K562 (cell line): ENCODE measurements around the gene PPP1R9A. TPM values are rescaled to one million over a fixed set of nuclear protein-coding genes. Genes with fewer than 3 reads are reported as not detected.

Source experiments
- ATAC-seq: fragments of 200-7000 bp; cut with Tn5 transposase; 3 replicates; pipeline ENCODE4 v1.9.1; 2020; ENCODE audit warnings: moderate library complexity
- BruUV-seq: library from RNA; stranded (reverse); fragments of 400-500 nt; replicated peaks from 2 replicates; lab custom pipeline; 2021; lab: Mats Ljungman, UMichigan
- CTCF ChIA-PET: fragments of 300-600 bp; formaldehyde crosslinking; extraction: SDS; loops from one replicate; lab custom pipeline; 2021; ENCODE audit warnings: low intra/inter-chr PET ratio; lab: Yijun Ruan, JAX
- POLR2A ChIA-PET: fragments of 300-600, 350-650 bp; sonication (Branson Sonifier 250); formaldehyde crosslinking; extraction: SDS; loops from one replicate; lab custom pipeline; 2021; ENCODE audit warnings: antibody characterized with exemption, inconsistent platforms; lab: Yijun Ruan, JAX
- DNase-seq, 4 experiments: peaks; one replicate each; pipeline versions ENCODE4 v3.0.0 to v3.0.0-alpha.2; 2011 to 2018; ENCODE audit warnings: low spot score in 3 of 4, mixed read lengths in 3 of 4; ENCODE audit errors: extremely low read depth in 1 of 4
- FAIRE-seq: peaks from 2 replicates; lab custom pipeline; 2011; peaks lifted over from hg19 to GRCh38; lab: Jason Lieb, UNC
- H2AFZ ChIP-seq: 2 replicates; pipeline ENCODE4 v1.6.0; 2011; ENCODE audit warnings: low read depth, low read length, control low read depth, inconsistent platforms
- H3K27ac ChIP-seq: fragments of 200-600 bp; 3 replicates; pipeline ENCODE4 v1.8.0; 2011; ENCODE audit warnings: low read depth, mild to moderate bottlenecking, control low read depth, inconsistent platforms, low read length, moderate library complexity, mixed read lengths; ENCODE audit errors: extremely low read depth
- H3K27me3 ChIP-seq, 2 experiments: fragments of 300-600 bp in 1 of 2; 2 replicates in 1 of 2; 3 replicates in 1 of 2; pipeline versions ENCODE4 v1.6.0 to v1.8.0; 2011; ENCODE audit warnings: inconsistent platforms in 2 of 2, low read length in 2 of 2, mild to moderate bottlenecking in 1 of 2, mixed read lengths in 1 of 2, moderate library complexity in 1 of 2; ENCODE audit not compliant: control insufficient read depth in 2 of 2, insufficient read depth in 2 of 2
- H3K36me3 ChIP-seq: fragments of 300-600 bp; 3 replicates; pipeline ENCODE4 v1.8.0; 2011; ENCODE audit warnings: mild to moderate bottlenecking, low read length, inconsistent platforms; ENCODE audit not compliant: control insufficient read depth, insufficient read depth
- H3K4me1 ChIP-seq, 2 experiments: fragments of 200-600 bp in 1 of 2; replicated peaks in 1 of 2; 2 replicates in 1 of 2; 3 replicates in 1 of 2; pipeline versions ENCODE4 v1.5.1 to v1.8.0; 2011; ENCODE audit warnings: inconsistent platforms in 2 of 2, low read length in 2 of 2, mild to moderate bottlenecking in 1 of 2, mixed read lengths in 1 of 2, moderate library complexity in 1 of 2; ENCODE audit not compliant: control insufficient read depth in 2 of 2, insufficient read depth in 2 of 2
- H3K4me2 ChIP-seq: 2 replicates; pipeline ENCODE4 v1.6.1; 2011; ENCODE audit warnings: low read length, control low read depth, inconsistent platforms, mixed read lengths; ENCODE audit not compliant: insufficient read depth
- H3K4me3 ChIP-seq: fragments of 200-600 bp; sonication (generic), shearing (Covaris generic); 2 replicates; pipeline ENCODE4 v1.5.1; 2016; ENCODE audit warnings: control low read depth, inconsistent platforms
- H3K79me2 ChIP-seq: fragments of 200-600 bp; 3 replicates; pipeline ENCODE4 v1.8.0; 2011; ENCODE audit warnings: low read length, inconsistent platforms; ENCODE audit not compliant: control insufficient read depth, insufficient read depth
- H3K9ac ChIP-seq, 2 experiments: 2 replicates each; pipeline versions ENCODE4 v1.6.0 to v1.6.1; 2011; ENCODE audit warnings: low read depth in 2 of 2, low read length in 2 of 2, control low read depth in 1 of 2, inconsistent platforms in 1 of 2, mild to moderate bottlenecking in 1 of 2, mixed read lengths in 1 of 2; ENCODE audit not compliant: insufficient read depth in 1 of 2
- H3K9me1 ChIP-seq: one replicate; pipeline ENCODE4 v1.6.0; 2011; ENCODE audit warnings: inconsistent platforms, mild to moderate bottlenecking, low read length, moderate library complexity; ENCODE audit not compliant: control insufficient read depth, insufficient read depth
- H3K9me3 ChIP-seq: replicated peaks from 2 replicates; pipeline ENCODE4 v1.5.1; 2011; ENCODE audit warnings: low read depth, low read length, inconsistent platforms; ENCODE audit not compliant: control insufficient read depth, insufficient read depth
- H4K20me1 ChIP-seq: replicated peaks from 2 replicates; pipeline ENCODE4 v1.6.1; 2011; ENCODE audit warnings: low read length, inconsistent platforms, mixed read lengths; ENCODE audit not compliant: control insufficient read depth, insufficient read depth
- ATF3 ChIP-seq, 2 experiments: fragments of 450-650 bp in 1 of 2; sonication (generic) in 1 of 2; formaldehyde crosslinking in 1 of 2; IDR thresholded peaks in 1 of 2; conservative IDR thresholded peaks in 1 of 2; 2 replicates each; pipeline versions ENCODE4 v1.6.1 to v1.8.1; 2016 to 2023; ENCODE audit warnings: mild to moderate bottlenecking in 2 of 2, moderate library complexity in 2 of 2, inconsistent platforms in 1 of 2, missing genetic modification reagents in 1 of 2
- CBFB ChIP-seq: sonication (generic); formaldehyde crosslinking; IDR thresholded peaks from 2 replicates; pipeline ENCODE4 v1.4.0; 2020; ENCODE audit warnings: mild to moderate bottlenecking, missing genetic modification reagents
- CTBP1 ChIP-seq: fragments of 450-650 bp; IDR thresholded peaks from 2 replicates; pipeline ENCODE4 v1.6.1; 2016; ENCODE audit warnings: borderline replicate concordance
- HCFC1 ChIP-seq: IDR thresholded peaks from 2 replicates; pipeline ENCODE4 v1.6.1; 2012; ENCODE audit warnings: low read depth, low read length, improper control_type of control experiment
- HDAC1 ChIP-seq, 2 experiments: fragments of 450-650 bp; IDR thresholded peaks; 2 replicates each; pipeline ENCODE4 v1.6.1; 2016 to 2017; ENCODE audit warnings: inconsistent platforms in 1 of 2, mild to moderate bottlenecking in 1 of 2, moderate library complexity in 1 of 2
- XRCC3 ChIP-seq: fragments of 450-650 bp; IDR thresholded peaks from 2 replicates; pipeline ENCODE4 v1.6.1; 2017; ENCODE audit warnings: mild to moderate bottlenecking, moderate library complexity
- ZBTB43 ChIP-seq: sonication (generic); formaldehyde crosslinking; IDR thresholded peaks from 2 replicates; pipeline ENCODE4 v1.8.0; 2023; ENCODE audit warnings: mild to moderate bottlenecking, missing genetic modification reagents
- ZBTB49 ChIP-seq: sonication (generic); formaldehyde crosslinking; IDR thresholded peaks from 2 replicates; pipeline ENCODE4 v1.8.0; 2022; ENCODE audit warnings: missing genetic modification reagents, mild to moderate bottlenecking, borderline replicate concordance
- ZNF253 ChIP-seq: fragments of 250-450 bp; sonication (Bioruptor Pico); conservative IDR thresholded peaks from 2 replicates; pipeline ENCODE4 v1.6.1; 2021; ENCODE audit warnings: mild to moderate bottlenecking
- ZNF695 ChIP-seq: fragments of 450-650 bp; formaldehyde crosslinking; IDR thresholded peaks from 2 replicates; pipeline ENCODE4 v1.4.0; 2020; ENCODE audit warnings: mild to moderate bottlenecking, moderate library complexity
- WGBS: fragments of 100-300 bp; shearing (Covaris generic); methylation state at CpG from one replicate; pipeline ENCODE4 v1.1.6; 2016; ENCODE audit warnings: low coverage, mixed read lengths; ENCODE audit not compliant: insufficient coverage; ENCODE audit errors: missing lambda C conversion rate; 5-methylcytosine and 5-hydroxymethylcytosine counted together
- in situ Hi-C: fragments of 300-500 bp; cut with MboI; formaldehyde crosslinking; loops from 4 replicates; pipeline ENCODE4 v1.15.0; 2018; ENCODE audit warnings: inconsistent platforms, mixed read lengths
- intact Hi-C: fragments of 100-400 bp; cut with micrococcal nuclease; formaldehyde crosslinking; loops from 2 replicates; pipeline ENCODE4 v1.14.2; 2022
- polyA plus RNA-seq, 8 experiments: library from polyadenylated mRNA; depleted of rRNA in 4 of 8; stranded (reverse) in 5 of 8; unstranded in 3 of 8; fragments of >200 nt; fragmentation: Nextera tagmentation in 2 of 8; fragmentation: Illumina TruSeq in 1 of 8; extraction: Ambion mirVana in 2 of 8; extraction: Trizol in 1 of 8; gene quantifications; 2 replicates each; pipeline versions ENCODE4 v1.2.1 to v1.2.3, GENCODE V29; 2011 to 2014; ENCODE audit warnings: inconsistent platforms in 1 of 8, missing spikeins in 1 of 8
- total RNA-seq, 7 experiments: library from RNA; depleted of rRNA in 6 of 7; stranded (reverse); fragments of >200 nt in 6 of 7; fragmentation: Illumina TruSeq in 2 of 7; extraction: Trizol in 2 of 7; gene quantifications; 2 replicates each; pipeline versions ENCODE4 v1.2.1 to v1.2.3, GENCODE V29; 2011 to 2021; ENCODE audit warnings: low replicate concordance in 1 of 7

PPP1R9A gene
- total and polyA plus RNA-seq, 9 of the 15 experiments (the other 6 are each of a cell fraction or from before 2014, with no cell fraction given): 0.24 TPM; not detected in 8

GRCh38 chr7:95059842-95060313, 152.5 kb downstream of the PPP1R9A start:
- CTCF ChIA-PET: no interaction called here
- in situ Hi-C loops: no loop called here

GRCh38 chr7:95062901-95063300, 155.5 kb downstream of the PPP1R9A start:
- in situ Hi-C loops: no loop called here
- no peaks in the 10 kb centered on the region for H3K4me1 ChIP-seq
- no peak for TF ChIP-seq ATF3 (IDR thresholded peaks at IDR 0.05)
- TF ChIP-seq ATF3 (CRISPR knock-in tag; conservative IDR thresholded peaks at IDR 0.05): no peak
- TF ChIP-seq XRCC3: no peak
- no peak for TF ChIP-seq CTBP1
- no peak for TF ChIP-seq ZNF695 (CRISPR knock-in tag)
- TF ChIP-seq HCFC1: no peak
- no peak for TF ChIP-seq CBFB
- no peak for TF ChIP-seq HDAC1 (IDR thresholded peaks at IDR 0.05)
- TF ChIP-seq ZBTB49 (CRISPR knock-in tag): no peak

More at GRCh38 chr7:95059842-95060313, 152.5 kb downstream of the PPP1R9A start:
- no peak overlapping the region for H3K4me3 ChIP-seq
- intact Hi-C loops: no loop called here
- no TSS peak for BruUV-seq
- FAIRE-seq (no peak), ATAC-seq (no peak), DNase-seq (no peak)
- no peaks in the 10 kb centered on the region for H3K4me1 ChIP-seq
- no peak overlapping the region for H3K9ac ChIP-seq
- H3K9me1 ChIP-seq: no peaks in the 10 kb centered on the region
- no peaks in the 10 kb centered on the region for H4K20me1 ChIP-seq
- no peak overlapping the region for H3K4me2 ChIP-seq
- H3K27me3 ChIP-seq: no peaks in the 10 kb centered on the region
- no peak overlapping the region for H2AFZ ChIP-seq
- 0% methylated on average over 4 of the region's 4 CpGs for WGBS
- no peaks in the 10 kb centered on the region for H3K36me3 ChIP-seq
- POLR2A ChIA-PET: no interaction called here
- H3K27ac ChIP-seq: no peak overlapping the region
- TF ChIP-seq ZBTB43: no peak
- TF ChIP-seq ZNF253 (CRISPR knock-in tag): no peak
- H3K9me3 ChIP-seq: no peaks in the 10 kb centered on the region; the same call in 1 of the 2 replicates
- no peaks in the 10 kb centered on the region for H3K79me2 ChIP-seq

More at GRCh38 chr7:95062901-95063300, 155.5 kb downstream of the PPP1R9A start:
- ATAC-seq (no peak), DNase-seq (no peak), FAIRE-seq (no peak)
- H3K36me3 ChIP-seq: no peaks in the 10 kb centered on the region
- H3K4me2 ChIP-seq: no peak overlapping the region
- intact Hi-C loops: no loop called here
- BruUV-seq: no TSS peak
- ChIA-PET POLR2A (no interaction called here), CTCF (no interaction called here)
- no peak overlapping the region for H2AFZ ChIP-seq
- H3K27me3 ChIP-seq: no peaks in the 10 kb centered on the region
- no peak overlapping the region for H3K9ac ChIP-seq
- H3K4me3 ChIP-seq: no peak overlapping the region
- H3K9me3 ChIP-seq: no peaks in the 10 kb centered on the region; the same call in 1 of the 2 replicates
- no peak overlapping the region for H3K27ac ChIP-seq
- no peaks in the 10 kb centered on the region for H3K9me1 ChIP-seq
- no peaks in the 10 kb centered on the region for H3K79me2 ChIP-seq
- H4K20me1 ChIP-seq: no peaks in the 10 kb centered on the region
